ENCODE results near the gene ZDHHC24.

- no peak for TF ChIP-seq CTCF (conservative IDR thresholded peaks at IDR 0.05; ENCODE audit: low read depth in 2 of 2)
- TF ChIP-seq POLR2AphosphoS5 (IDR thresholded peaks at IDR 0.05; ENCODE audit: low read depth) = no peak
- TF ChIP-seq EZH2phosphoT487 (IDR thresholded peaks at IDR 0.05; ENCODE audit: unreplicated experiment) = no peak
Observed at GRCh38 chr11:66529655-66530054, 16.2 kb downstream of the ZDHHC24 start.
